Measurements from ENCODE around the gene GPC3.
"Not testable (repeated sequence)": the region's sequence is repeated elsewhere in the genome, so short reads cannot be mapped to it uniquely, and the experiment has no call there.

GPC3 gene

DNA sequence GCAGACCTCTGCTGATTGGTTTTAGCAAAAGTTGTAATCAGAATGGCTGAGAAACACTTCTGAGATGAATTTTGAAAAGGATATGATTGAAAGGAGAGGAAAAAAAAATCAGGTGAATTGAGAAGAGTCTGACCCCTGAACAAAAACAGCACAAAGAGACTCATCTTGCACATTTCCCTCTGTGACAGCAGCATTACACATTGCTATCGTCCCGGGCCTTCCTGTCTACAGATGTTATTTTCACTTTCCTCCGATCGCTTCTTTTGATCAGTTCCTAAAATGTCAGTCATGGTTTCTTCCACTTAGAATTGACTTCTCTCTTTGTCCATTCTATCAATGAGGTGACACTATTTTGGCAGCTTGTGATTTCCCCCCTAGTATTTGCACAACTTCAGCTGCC is 262.6 kb downstream of the GPC3 start:
- Histone ChIP-seq H3K4me1 (ENCODE audit: insufficient read depth, low read length, severe bottlenecking) (no peaks in the 10 kb centered on the region), H3K9ac (ENCODE audit: low read length) (no peak overlapping the region), H3K27me3 (ENCODE audit: insufficient read depth, low read length) (no peaks in the 10 kb centered on the region), H3K4me2 (ENCODE audit: low read length) (no peak overlapping the region), H4K20me1 (ENCODE audit: insufficient read depth, low read length) (no peaks in the 10 kb centered on the region), H3K9me3 (ENCODE audit: low read length) (no peaks in the 10 kb centered on the region), H3K4me3 (ENCODE audit: low read depth, low read length, poor library complexity, severe bottlenecking) (no peak overlapping the region), H3K79me2 (ENCODE audit: insufficient read depth, low read length) (no peaks in the 10 kb centered on the region), H3F3A (ENCODE audit: insufficient read depth, low read length) (no peaks in the 10 kb centered on the region), H3K9me2 (ENCODE audit: low read depth, low read length) (no peaks in the 10 kb centered on the region), H3K36me3 (ENCODE audit: insufficient read depth, low read length) (no peaks in the 10 kb centered on the region), H3K27ac (ENCODE audit: low read depth, low read length, poor library complexity, severe bottlenecking) (no peak overlapping the region), H2AFZ (ENCODE audit: low read length) (no peak overlapping the region)
- TF ChIP-seq, protein P1, sequence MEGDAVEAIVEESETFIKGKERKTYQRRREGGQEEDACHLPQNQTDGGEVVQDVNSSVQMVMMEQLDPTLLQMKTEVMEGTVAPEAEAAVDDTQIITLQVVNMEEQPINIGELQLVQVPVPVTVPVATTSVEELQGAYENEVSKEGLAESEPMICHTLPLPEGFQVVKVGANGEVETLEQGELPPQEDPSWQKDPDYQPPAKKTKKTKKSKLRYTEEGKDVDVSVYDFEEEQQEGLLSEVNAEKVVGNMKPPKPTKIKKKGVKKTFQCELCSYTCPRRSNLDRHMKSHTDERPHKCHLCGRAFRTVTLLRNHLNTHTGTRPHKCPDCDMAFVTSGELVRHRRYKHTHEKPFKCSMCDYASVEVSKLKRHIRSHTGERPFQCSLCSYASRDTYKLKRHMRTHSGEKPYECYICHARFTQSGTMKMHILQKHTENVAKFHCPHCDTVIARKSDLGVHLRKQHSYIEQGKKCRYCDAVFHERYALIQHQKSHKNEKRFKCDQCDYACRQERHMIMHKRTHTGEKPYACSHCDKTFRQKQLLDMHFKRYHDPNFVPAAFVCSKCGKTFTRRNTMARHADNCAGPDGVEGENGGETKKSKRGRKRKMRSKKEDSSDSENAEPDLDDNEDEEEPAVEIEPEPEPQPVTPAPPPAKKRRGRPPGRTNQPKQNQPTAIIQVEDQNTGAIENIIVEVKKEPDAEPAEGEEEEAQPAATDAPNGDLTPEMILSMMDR (IDR thresholded peaks at IDR 0.05; ENCODE audit: low read length) = no peak
- TF ChIP-seq EZH2 (IDR thresholded peaks at IDR 0.05; ENCODE audit: borderline replicate concordance, low read length) = no peak

DNA sequence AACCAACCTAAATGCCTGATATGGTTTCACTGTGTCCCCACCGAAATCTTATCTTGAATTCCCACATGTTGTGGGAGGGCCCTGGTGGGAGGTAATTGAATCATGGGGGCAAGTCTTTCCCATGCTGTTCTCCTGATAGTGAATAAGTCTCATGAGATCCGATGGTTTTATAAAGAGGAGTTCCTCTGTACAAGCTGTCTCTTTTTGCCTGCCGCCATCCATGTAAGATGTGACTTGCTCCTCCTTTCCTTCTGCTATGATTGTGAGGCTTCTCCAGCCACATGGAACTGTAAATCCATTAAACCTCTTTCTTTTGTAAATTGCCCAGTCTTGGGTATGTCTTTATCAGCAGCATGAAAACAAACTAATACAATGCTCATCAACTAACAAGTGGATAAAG is 265.1 kb downstream of the GPC3 start:
- not testable (repeated sequence) for H3K27me3 ChIP-seq (ENCODE audit: insufficient read depth, low read length); H3K4me2 ChIP-seq (ENCODE audit: low read length); H4K20me1 ChIP-seq (ENCODE audit: insufficient read depth, low read length); H3K27ac ChIP-seq (ENCODE audit: low read depth, low read length, poor library complexity, severe bottlenecking); H3K4me1 ChIP-seq (ENCODE audit: insufficient read depth, low read length, severe bottlenecking); H3K36me3 ChIP-seq (ENCODE audit: insufficient read depth, low read length); H3K9me3 ChIP-seq (ENCODE audit: low read length); H3K79me2 ChIP-seq (ENCODE audit: insufficient read depth, low read length); H3K9me2 ChIP-seq (ENCODE audit: low read depth, low read length); H3K9ac ChIP-seq (ENCODE audit: low read length); H2AFZ ChIP-seq (ENCODE audit: low read length); H3F3A ChIP-seq (ENCODE audit: insufficient read depth, low read length); H3K4me3 ChIP-seq (ENCODE audit: low read depth, low read length, poor library complexity, severe bottlenecking)

DNA sequence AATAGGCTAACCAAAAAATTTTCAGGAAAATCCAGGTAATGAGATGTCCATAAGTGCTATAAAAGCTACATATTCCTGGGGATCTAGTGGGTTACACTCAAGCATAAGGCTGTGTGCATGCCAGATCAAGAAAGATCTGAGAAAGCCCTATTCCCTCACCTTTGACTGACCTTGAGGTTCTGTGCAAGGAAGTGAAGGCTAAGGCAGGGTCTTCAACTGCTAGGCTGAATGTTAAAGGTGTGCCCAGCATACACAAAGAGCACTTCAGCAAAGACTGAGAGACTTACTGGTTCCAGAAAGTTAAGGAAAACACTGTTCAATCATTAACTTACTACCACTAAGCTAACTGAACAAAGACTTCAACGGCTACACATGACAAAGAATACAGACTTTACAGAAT is 269.7 kb downstream of the GPC3 start:
- Histone ChIP-seq H3K4me1 (ENCODE audit: insufficient read depth, low read length, severe bottlenecking) (no peaks in the 10 kb centered on the region), H3K9ac (ENCODE audit: low read length) (no peak overlapping the region), H2AFZ (ENCODE audit: low read length) (no peak overlapping the region), H3K27ac (ENCODE audit: low read depth, low read length, poor library complexity, severe bottlenecking) (no peak overlapping the region), H3K4me3 (ENCODE audit: low read depth, low read length, poor library complexity, severe bottlenecking) (no peak overlapping the region), H3K4me2 (ENCODE audit: low read length) (no peak overlapping the region), H3K9me3 (ENCODE audit: low read length) (no peaks in the 10 kb centered on the region), H3K79me2 (ENCODE audit: insufficient read depth, low read length) (no peaks in the 10 kb centered on the region), H3K36me3 (ENCODE audit: insufficient read depth, low read length) (no peaks in the 10 kb centered on the region), H3K27me3 (ENCODE audit: insufficient read depth, low read length) (no peaks in the 10 kb centered on the region), H3K9me2 (ENCODE audit: low read depth, low read length) (no peaks in the 10 kb centered on the region), H4K20me1 (ENCODE audit: insufficient read depth, low read length) (no peaks in the 10 kb centered on the region), H3F3A (ENCODE audit: insufficient read depth, low read length) (no peaks in the 10 kb centered on the region)
- TF ChIP-seq, protein P1 (IDR thresholded peaks at IDR 0.05; ENCODE audit: low read length) = no peak
- TF ChIP-seq EZH2 (IDR thresholded peaks at IDR 0.05; ENCODE audit: borderline replicate concordance, low read length) = no peak

DNA sequence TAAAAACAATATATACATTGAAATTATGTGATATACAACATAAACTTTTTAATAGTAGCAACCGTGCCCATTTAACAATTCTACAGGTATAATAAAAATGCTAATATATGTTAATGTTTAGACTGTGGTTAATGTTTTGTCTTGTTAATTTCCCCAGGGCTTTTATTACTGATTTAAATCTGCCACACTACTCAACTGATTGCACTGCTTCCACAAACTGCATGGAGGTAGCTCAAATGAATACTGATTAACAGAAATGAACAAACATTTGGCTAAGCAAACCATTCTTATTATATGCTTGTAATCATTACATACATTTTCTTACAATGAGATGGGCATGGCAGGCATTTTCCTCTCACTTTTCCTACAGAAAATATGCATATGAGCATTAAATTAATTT is 275.9 kb downstream of the GPC3 start:
- Histone ChIP-seq H3K4me1 (ENCODE audit: insufficient read depth, low read length, severe bottlenecking) (no peaks in the 10 kb centered on the region), H3K9me3 (ENCODE audit: low read length) (no peaks in the 10 kb centered on the region), H2AFZ (ENCODE audit: low read length) (no peak overlapping the region), H3K79me2 (ENCODE audit: insufficient read depth, low read length) (no peaks in the 10 kb centered on the region), H3K4me2 (ENCODE audit: low read length) (no peak overlapping the region), H3K36me3 (ENCODE audit: insufficient read depth, low read length) (no peaks in the 10 kb centered on the region), H3K9me2 (ENCODE audit: low read depth, low read length) (no peaks in the 10 kb centered on the region), H3K9ac (ENCODE audit: low read length) (no peak overlapping the region), H4K20me1 (ENCODE audit: insufficient read depth, low read length) (no peaks in the 10 kb centered on the region), H3K4me3 (ENCODE audit: low read depth, low read length, poor library complexity, severe bottlenecking) (no peak overlapping the region), H3K27me3 (ENCODE audit: insufficient read depth, low read length) (no peaks in the 10 kb centered on the region), H3K27ac (ENCODE audit: low read depth, low read length, poor library complexity, severe bottlenecking) (no peak overlapping the region), H3F3A (ENCODE audit: insufficient read depth, low read length) (no peaks in the 10 kb centered on the region)
- TF ChIP-seq, protein P1 (IDR thresholded peaks at IDR 0.05; ENCODE audit: low read length) = no peak
- TF ChIP-seq EZH2 (IDR thresholded peaks at IDR 0.05; ENCODE audit: borderline replicate concordance, low read length) = no peak
